Hair follicular keratinocyte (primary cell): Measurements from ENCODE around the gene SETD6. TPM values are rescaled to one million over a fixed set of nuclear protein-coding genes. Genes with fewer than 3 reads are reported as not detected.

Experiments used
- total RNA-seq: library from RNA; depleted of rRNA; stranded (reverse); fragments of >200 nt; gene quantifications from 2 replicates; pipeline ENCODE4 v1.2.3, GENCODE V29; 2015

The SETD6 gene, protein sequence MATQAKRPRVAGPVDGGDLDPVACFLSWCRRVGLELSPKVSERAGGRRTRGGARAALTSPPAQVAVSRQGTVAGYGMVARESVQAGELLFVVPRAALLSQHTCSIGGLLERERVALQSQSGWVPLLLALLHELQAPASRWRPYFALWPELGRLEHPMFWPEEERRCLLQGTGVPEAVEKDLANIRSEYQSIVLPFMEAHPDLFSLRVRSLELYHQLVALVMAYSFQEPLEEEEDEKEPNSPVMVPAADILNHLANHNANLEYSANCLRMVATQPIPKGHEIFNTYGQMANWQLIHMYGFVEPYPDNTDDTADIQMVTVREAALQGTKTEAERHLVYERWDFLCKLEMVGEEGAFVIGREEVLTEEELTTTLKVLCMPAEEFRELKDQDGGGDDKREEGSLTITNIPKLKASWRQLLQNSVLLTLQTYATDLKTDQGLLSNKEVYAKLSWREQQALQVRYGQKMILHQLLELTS
- total RNA-seq, result 12.3 and 14.8 TPM in 2 replicates

DNA sequence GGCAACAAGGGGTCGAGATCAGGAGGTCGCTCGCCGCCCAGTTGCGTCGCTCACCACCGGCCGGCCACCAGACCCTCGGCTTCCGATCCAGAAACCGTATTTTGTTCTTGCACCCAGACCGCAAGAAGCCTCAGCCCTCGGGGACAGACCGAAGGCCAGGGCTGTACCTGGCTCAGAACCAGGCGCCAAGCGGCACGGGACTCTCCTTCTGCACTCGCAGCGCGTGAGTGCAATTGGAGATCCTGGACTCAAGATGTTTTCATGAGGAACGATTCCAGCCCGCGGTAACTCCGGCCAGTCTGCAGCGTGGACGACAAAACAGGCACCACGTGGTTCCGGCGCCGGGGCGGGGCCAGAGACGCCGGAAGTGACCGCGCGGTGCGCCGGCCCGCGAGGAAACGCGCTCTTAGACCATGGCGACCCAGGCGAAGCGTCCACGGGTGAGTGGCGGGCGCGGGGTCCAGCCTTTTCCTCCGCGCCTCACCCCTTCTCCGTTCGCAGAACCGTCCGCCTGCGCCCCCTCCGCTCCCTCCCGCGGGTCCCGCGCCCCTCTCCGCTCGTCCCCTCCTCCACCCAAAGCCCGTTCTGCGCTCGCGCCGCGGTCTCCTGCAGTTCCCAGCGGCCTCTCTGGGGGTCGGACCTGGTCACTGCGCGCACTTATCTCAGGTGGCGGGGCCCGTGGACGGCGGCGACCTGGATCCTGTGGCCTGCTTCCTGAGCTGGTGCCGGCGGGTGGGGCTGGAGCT, at the start of gene SETD6:
Gene SETD6, plus strand, starts transcription at position 393 of the 746 bp plus-strand sequence. Its CDS starts 21 bp downstream, at position 414.

DNA sequence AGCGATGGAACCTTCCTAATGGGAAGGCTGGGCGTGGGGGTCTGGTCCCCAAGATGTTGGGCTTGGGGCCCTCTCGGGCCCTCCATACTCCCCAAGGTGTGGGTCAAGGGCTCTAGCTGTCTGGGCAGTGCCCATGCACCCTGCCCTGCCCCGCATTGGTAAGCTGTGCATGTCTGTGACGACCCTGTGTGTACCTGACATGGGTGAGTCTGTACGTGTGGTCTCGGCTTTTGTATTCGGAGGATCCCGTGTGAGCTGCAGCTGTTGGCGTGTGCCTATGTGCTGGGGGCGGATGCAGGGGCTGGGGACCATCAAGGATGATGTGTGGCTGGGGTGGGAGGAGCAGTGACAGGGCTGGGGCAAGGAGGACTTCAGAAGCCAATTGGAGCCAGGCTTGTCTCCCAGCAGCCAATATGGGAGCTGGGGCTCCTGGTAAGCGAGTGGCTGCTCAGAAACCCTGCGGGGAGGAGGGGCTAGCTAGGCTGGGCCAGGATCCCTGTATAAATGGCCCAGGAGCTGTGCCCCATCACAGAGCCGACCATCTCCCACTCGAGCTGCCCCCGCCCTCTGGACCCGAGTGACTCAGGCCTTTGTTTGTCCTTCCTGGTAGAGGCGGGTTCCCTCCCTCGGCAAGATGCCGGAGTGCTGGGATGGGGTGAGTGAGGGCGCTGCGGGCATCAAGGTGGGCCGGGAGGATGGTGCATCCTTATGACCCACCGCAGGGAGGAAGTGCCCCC, 15.5 kb upstream of the SETD6 start, which contains the start of gene NDRG4:
Gene NDRG4, plus strand, starts transcription at position 529 of the 737 bp plus-strand sequence. Its CDS starts 106 bp downstream, at position 635.

Other genes with a start within 250 kb of the SETD6 start
- gene PRSS54, start 220.5 kb upstream of the SETD6 start, total RNA-seq, result not detected in 2 replicates
- 4.9 and 13.0 TPM in 2 replicates for gene GINS3, start 123.0 kb upstream of the SETD6 start, total RNA-seq
- 2.0 and 3.4 TPM in 2 replicates for gene NDRG4, start 15.4 kb upstream of the SETD6 start, total RNA-seq
- 63.3 and 72.9 TPM in 2 replicates for gene CNOT1, start 114.3 kb downstream of the SETD6 start, total RNA-seq
- 9.2 and 9.3 TPM in 2 replicates for gene SLC38A7, start 169.3 kb downstream of the SETD6 start, total RNA-seq
- gene GOT2, start 218.8 kb downstream of the SETD6 start, total RNA-seq, result 160 and 203 TPM in 2 replicates